AG10803 (cell line): Measurements from ENCODE around the gene EIF2S2.

Experiments
- DNase-seq: peaks from one replicate; pipeline ENCODE4 v3.0.0; 2010; ENCODE audit warnings: low read depth
- H3K4me3 ChIP-seq: 2 replicates; pipeline ENCODE4 v1.5.1; 2011; ENCODE audit warnings: mild to moderate bottlenecking, low read length, control low read depth
- TF ChIP-seq, protein P1 (sequence below): conservative IDR thresholded peaks from 2 replicates; pipeline ENCODE4 v1.5.1; 2011; ENCODE audit warnings: mild to moderate bottlenecking, low read length, control low read depth, inconsistent platforms

Gene EIF2S2

DNA sequence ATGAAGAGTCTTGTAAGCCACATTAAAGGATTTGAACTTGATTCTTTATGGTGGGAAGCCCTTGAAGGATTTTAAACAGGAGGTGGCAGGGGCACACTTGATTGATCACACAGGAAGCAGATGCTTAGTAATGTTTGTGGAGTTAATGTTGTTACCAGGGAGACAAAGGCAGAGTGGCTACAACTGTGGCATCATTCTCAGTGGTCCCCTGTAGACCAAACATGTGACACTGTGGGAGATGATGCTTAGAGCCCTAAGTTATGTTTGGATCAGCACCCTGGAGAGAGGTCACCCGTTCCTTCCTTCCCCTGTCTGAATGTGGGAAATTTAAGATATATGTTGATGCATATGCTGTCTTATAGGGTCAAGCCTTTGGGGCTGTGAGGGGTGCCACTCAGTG lies 53.2 kb downstream of the EIF2S2 start:
- H3K4me3 ChIP-seq = no peak overlapping the region
- TF ChIP-seq, protein P1, sequence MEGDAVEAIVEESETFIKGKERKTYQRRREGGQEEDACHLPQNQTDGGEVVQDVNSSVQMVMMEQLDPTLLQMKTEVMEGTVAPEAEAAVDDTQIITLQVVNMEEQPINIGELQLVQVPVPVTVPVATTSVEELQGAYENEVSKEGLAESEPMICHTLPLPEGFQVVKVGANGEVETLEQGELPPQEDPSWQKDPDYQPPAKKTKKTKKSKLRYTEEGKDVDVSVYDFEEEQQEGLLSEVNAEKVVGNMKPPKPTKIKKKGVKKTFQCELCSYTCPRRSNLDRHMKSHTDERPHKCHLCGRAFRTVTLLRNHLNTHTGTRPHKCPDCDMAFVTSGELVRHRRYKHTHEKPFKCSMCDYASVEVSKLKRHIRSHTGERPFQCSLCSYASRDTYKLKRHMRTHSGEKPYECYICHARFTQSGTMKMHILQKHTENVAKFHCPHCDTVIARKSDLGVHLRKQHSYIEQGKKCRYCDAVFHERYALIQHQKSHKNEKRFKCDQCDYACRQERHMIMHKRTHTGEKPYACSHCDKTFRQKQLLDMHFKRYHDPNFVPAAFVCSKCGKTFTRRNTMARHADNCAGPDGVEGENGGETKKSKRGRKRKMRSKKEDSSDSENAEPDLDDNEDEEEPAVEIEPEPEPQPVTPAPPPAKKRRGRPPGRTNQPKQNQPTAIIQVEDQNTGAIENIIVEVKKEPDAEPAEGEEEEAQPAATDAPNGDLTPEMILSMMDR = no peak
- DNase-seq = no peak

GRCh38 chr20:34055290-34055689 lies 56.8 kb downstream of the EIF2S2 start:
- TF ChIP-seq, protein P1 = no peak
- no peak for DNase-seq
- H3K4me3 ChIP-seq = no peak overlapping the region

GRCh38 chr20:34052414-34052813 lies 59.6 kb downstream of the EIF2S2 start:
- peak; percentile 51 for DNase-seq
- TF ChIP-seq, protein P1 = no peak
- H3K4me3 ChIP-seq = no peak overlapping the region

DNA sequence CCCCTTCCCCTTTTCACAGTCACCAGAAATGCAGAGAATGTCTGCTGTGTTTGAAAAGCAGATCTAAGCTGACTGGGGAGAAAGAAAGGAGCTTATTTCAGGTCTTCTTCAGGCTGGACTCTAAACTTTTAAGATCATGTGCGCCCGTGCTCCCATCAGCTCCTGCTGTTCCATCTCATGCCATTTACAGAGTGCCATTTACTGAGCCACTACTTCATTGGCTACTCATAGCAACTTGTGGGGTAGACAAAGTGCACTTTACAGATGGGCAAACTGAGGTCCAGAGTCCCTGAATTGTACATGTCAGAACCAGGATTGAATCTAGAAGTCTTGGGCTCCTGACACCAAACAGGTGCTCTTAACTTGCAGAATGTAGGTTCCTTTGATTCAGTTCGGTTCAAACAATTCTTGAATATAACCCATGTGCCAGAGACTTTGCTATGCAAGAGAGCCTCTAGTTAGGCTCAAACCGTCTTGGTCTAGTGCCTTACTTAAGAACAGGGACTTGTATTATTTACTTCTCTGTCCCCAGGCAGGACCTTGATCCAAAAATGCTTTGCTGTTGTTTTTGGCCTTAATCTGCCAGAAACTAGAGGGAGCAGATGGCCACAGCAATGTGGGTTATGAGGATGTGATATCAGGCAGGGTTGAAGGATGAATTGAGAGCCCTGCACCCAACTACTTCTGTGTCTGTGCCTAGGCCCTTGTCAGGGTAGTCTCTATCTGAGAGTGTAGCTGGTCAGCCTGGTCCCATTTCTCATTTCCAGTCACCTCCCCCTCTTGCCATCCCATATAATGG lies 61.9 kb downstream of the EIF2S2 start:
- H3K4me3 ChIP-seq = no peak overlapping the region
- no peak for DNase-seq
- TF ChIP-seq, protein P1 = no peak

DNA sequence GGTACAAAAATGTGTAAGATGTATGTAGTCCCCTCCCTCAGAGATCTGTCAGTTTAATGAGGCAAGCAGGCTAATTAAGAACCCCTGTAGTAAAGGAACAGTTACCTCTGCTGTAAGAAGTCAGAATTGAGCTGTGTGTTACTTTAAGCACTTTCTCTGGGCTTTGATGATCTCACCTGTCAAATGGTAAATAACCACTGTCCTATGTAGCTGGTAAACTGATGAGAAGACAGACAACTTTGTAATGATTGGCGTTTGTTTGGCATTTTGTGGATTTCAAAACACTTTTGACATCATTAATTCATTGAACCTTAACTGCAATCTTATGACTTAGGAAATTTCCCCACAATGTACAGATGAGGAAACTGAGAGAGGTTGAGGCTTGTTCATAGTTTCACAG lies 62.7 kb downstream of the EIF2S2 start:
- DNase-seq = no peak
- TF ChIP-seq, protein P1 = no peak
- H3K4me3 ChIP-seq = no peak overlapping the region

DNA sequence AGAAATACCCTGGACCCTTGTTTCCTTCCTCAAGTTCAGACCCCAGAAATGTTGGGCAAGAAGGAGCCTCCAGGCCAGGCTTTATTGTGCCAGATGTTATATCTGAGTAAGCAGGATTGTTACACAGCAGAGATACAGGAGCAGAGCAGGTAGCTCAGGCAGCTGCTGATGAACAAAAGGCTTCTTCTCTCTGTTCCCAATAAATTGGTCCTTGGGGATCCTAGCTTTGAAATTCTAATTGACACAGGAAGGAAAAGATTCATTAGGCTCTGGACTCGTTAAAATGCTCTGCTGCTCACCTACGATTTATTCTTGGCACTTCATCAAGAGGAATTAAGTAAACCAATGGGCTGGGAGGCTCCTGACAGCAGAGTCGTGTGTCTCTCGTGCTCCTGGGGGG lies 64.1 kb downstream of the EIF2S2 start:
- H3K4me3 ChIP-seq = no peak overlapping the region
- DNase-seq = no peak
- TF ChIP-seq, protein P1 = no peak

GRCh38 chr20:34047010-34047687 lies 64.9 kb downstream of the EIF2S2 start:
- DNase-seq = no peak
- TF ChIP-seq, protein P1 = no peak
- no peak overlapping the region for H3K4me3 ChIP-seq
